ENCODE data around the gene TBL3. TPM values are rescaled to one million over a fixed set of nuclear protein-coding genes. Genes with fewer than 3 reads are reported as not detected.

TBL3 gene
- total and polyA plus RNA-seq, 9 of the 15 experiments (the other 6 are each of a cell fraction or from before 2014, with no cell fraction given) = 0.97 to 117 (median 24.5) TPM

GRCh38 chr16:1976951-1977874 lies 5.4 kb downstream of the TBL3 start:
- ChIA-PET POLR2A (interaction anchor here (0.6 to 2.7 kb wide), 6 partner anchors 8 to 48 kb away, joined by 3 to 30 read pairs (median 4); partner anchors contain the start of gene RPS2), CTCF (ENCODE audit: low intra/inter-chr PET ratio) (no interaction called here)
- Histone ChIP-seq H3K4me2 (ENCODE audit: insufficient read depth, low read length) (no peak overlapping the region), H3K4me3 (no peak overlapping the region), H3K36me3 (ENCODE audit: control insufficient read depth, insufficient read depth, low read length) (peaks cover 62% of the 10 kb centered on the region; the same call in 2 of the 3 replicates), H3K9me3 (replicated peaks; ENCODE audit: control insufficient read depth, insufficient read depth, low read depth, low read length) (no peaks in the 10 kb centered on the region), H2AFZ (ENCODE audit: low read depth, low read length) (no peak overlapping the region), H3K27me3 (ENCODE audit: control insufficient read depth in 2 of 2, insufficient read depth in 2 of 2, low read length in 2 of 2) (no peaks in the 10 kb centered on the region), H3K9ac (ENCODE audit: insufficient read depth in 1 of 2, low read depth in 2 of 2, low read length in 2 of 2) (no peak overlapping the region), H3K9me1 (ENCODE audit: control insufficient read depth, insufficient read depth, low read length) (no peaks in the 10 kb centered on the region), H3K4me1 (replicated peaks in 1 of 2; ENCODE audit: control insufficient read depth in 2 of 2, insufficient read depth in 2 of 2, low read length in 2 of 2) (peaks cover 3 to 91% of the 10 kb centered on the region in 2 experiments; a peak in 3 of 5 replicates), H3K79me2 (ENCODE audit: control insufficient read depth, insufficient read depth, low read length) (peaks cover 23% of the 10 kb centered on the region), H4K20me1 (replicated peaks; ENCODE audit: control insufficient read depth, insufficient read depth, low read length) (no peaks in the 10 kb centered on the region), H3K27ac (ENCODE audit: extremely low read depth, low read depth, low read length) (no peak overlapping the region)
- ATAC-seq = no peak
- intact Hi-C loops (cut with micrococcal nuclease) (no loop called here), in situ Hi-C loops (cut with MboI) (no loop called here)
- 92% methylated on average over 22 of the region's 33 CpGs for WGBS (ENCODE audit: insufficient coverage, low coverage, missing lambda C conversion rate)
- TF ChIP-seq, protein P1, sequence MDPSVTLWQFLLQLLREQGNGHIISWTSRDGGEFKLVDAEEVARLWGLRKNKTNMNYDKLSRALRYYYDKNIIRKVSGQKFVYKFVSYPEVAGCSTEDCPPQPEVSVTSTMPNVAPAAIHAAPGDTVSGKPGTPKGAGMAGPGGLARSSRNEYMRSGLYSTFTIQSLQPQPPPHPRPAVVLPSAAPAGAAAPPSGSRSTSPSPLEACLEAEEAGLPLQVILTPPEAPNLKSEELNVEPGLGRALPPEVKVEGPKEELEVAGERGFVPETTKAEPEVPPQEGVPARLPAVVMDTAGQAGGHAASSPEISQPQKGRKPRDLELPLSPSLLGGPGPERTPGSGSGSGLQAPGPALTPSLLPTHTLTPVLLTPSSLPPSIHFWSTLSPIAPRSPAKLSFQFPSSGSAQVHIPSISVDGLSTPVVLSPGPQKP (CRISPR knock-in tag; IDR thresholded peaks at IDR 0.05) = no peak
- TF ChIP-seq NR1H2 (CRISPR knock-in tag; IDR thresholded peaks at IDR 0.05) = no peak
- TF ChIP-seq POLR2B (IDR thresholded peaks at IDR 0.05; ENCODE audit: low read depth, partially characterized antibody) = no peak
- TF ChIP-seq GTF2F1 (IDR thresholded peaks at IDR 0.05; ENCODE audit: low read depth, low read length) = no peak
- no peak for TF ChIP-seq NR2F6 (CRISPR knock-in tag; IDR thresholded peaks at IDR 0.05)
- FAIRE-seq = no peak
- no TSS peak for BruUV-seq (replicated peaks)
- peak in 1 of 4 experiments; percentile 25 for DNase-seq (ENCODE audit: extremely low read depth in 1 of 4, low spot score in 3 of 4)
